CD4-positive, alpha-beta memory T cell (primary cell): ENCODE results near the gene ELL2. TPM values are rescaled to one million over a fixed set of nuclear protein-coding genes. Genes with fewer than 3 reads are reported as not detected.
"Not testable (repeated sequence)": the region's sequence is repeated elsewhere in the genome, so short reads cannot be mapped to it uniquely, and the experiment has no call there.

Source experiments
- CTCF ChIA-PET: fragments of 350-600 bp; sonication (Branson Sonifier 250); formaldehyde crosslinking; loops from one replicate; lab custom pipeline; 2021; ENCODE audit warnings: inconsistent platforms; ENCODE audit not compliant: partially characterized antibody; lab: Charles Lee
- POLR2A ChIA-PET: fragments of 350-600 bp; sonication (Branson Sonifier 250); formaldehyde crosslinking; loops from one replicate; lab custom pipeline; 2021; ENCODE audit not compliant: partially characterized antibody; lab: Charles Lee
- DNase-seq, 5 donors: peaks; one replicate each; pipeline versions ENCODE4 v3.0.0 to v3.0.0-alpha.2; 2020 to 2022; ENCODE audit warnings: mixed read lengths in 1 of 5
- H3K27ac ChIP-seq: one replicate; pipeline ENCODE4 v1.7.0; 2013; ENCODE audit warnings: low read depth, low read length
- H3K27me3 ChIP-seq: 2 replicates; pipeline ENCODE4 v1.7.0; 2013; ENCODE audit warnings: mild to moderate bottlenecking, low read length, moderate library complexity; ENCODE audit not compliant: insufficient read depth
- H3K36me3 ChIP-seq: 2 replicates; pipeline ENCODE4 v1.7.0; 2013; ENCODE audit warnings: mild to moderate bottlenecking, low read length, moderate library complexity; ENCODE audit not compliant: insufficient read depth
- H3K4me1 ChIP-seq: 2 replicates; pipeline ENCODE4 v1.7.0; 2013; ENCODE audit warnings: mild to moderate bottlenecking, low read length, moderate library complexity; ENCODE audit not compliant: insufficient read depth
- H3K4me3 ChIP-seq, 2 donors: one replicate each; pipeline ENCODE4 v1.7.0; 2013; ENCODE audit warnings: low read length in 2 of 2, mild to moderate bottlenecking in 1 of 2
- H3K9me3 ChIP-seq, 2 donors: one replicate each; pipeline ENCODE4 v1.7.0; 2013; ENCODE audit warnings: low read length in 2 of 2, control low read depth in 1 of 2; ENCODE audit not compliant: control insufficient read depth in 1 of 2
- H3K27ac Mint-ChIP-seq, 7 donors: one replicate each; pipeline ENCODE4 v1.8.0; 2020 to 2021; ENCODE audit warnings: mixed read lengths in 7 of 7, mild to moderate bottlenecking in 6 of 7, inconsistent platforms in 3 of 7, moderate library complexity in 3 of 7
- H3K27me3 Mint-ChIP-seq, 2 donors: one replicate each; pipeline ENCODE4 v1.8.0; 2020 to 2021; ENCODE audit warnings: mixed read lengths in 2 of 2
- H3K36me3 Mint-ChIP-seq, 2 donors: one replicate each; pipeline ENCODE4 v1.8.0; 2020 to 2021; ENCODE audit warnings: mixed read lengths in 2 of 2, inconsistent platforms in 1 of 2, mild to moderate bottlenecking in 1 of 2
- H3K4me1 Mint-ChIP-seq, 4 donors: one replicate each; pipeline ENCODE4 v1.8.0; 2020 to 2021; ENCODE audit warnings: mixed read lengths in 4 of 4, mild to moderate bottlenecking in 1 of 4
- H3K4me3 Mint-ChIP-seq, 8 donors: one replicate each; pipeline ENCODE4 v1.8.0; 2020 to 2021; ENCODE audit warnings: mixed read lengths in 8 of 8, mild to moderate bottlenecking in 7 of 8, moderate library complexity in 6 of 8, inconsistent platforms in 3 of 8
- H3K9me3 Mint-ChIP-seq, 8 donors: one replicate each; pipeline ENCODE4 v1.8.0; 2020 to 2021; ENCODE audit warnings: mixed read lengths in 8 of 8, mild to moderate bottlenecking in 5 of 8, inconsistent platforms in 3 of 8, moderate library complexity in 1 of 8
- intact Hi-C: fragments of 100-400 bp; cut with micrococcal nuclease; formaldehyde crosslinking; loops from one replicate; pipeline ENCODE4 v1.15.1; 2023
- polyA plus RNA-seq, 2 donors: library from polyadenylated mRNA; unstranded; fragments of 300-500 nt; fragmentation: Illumina TruSeq; gene quantifications; one replicate each; pipeline ENCODE4 v1.2.3, GENCODE V29; 2021
- total RNA-seq, 2 experiments: library from RNA; stranded (reverse); gene quantifications; one replicate each; pipeline ENCODE4 v1.2.3, GENCODE V29; 2021

The ELL2 gene
- total and polyA plus RNA-seq, 4 experiments from 2014 or later = 2.8 to 15.6 (median 9.3) TPM

DNA sequence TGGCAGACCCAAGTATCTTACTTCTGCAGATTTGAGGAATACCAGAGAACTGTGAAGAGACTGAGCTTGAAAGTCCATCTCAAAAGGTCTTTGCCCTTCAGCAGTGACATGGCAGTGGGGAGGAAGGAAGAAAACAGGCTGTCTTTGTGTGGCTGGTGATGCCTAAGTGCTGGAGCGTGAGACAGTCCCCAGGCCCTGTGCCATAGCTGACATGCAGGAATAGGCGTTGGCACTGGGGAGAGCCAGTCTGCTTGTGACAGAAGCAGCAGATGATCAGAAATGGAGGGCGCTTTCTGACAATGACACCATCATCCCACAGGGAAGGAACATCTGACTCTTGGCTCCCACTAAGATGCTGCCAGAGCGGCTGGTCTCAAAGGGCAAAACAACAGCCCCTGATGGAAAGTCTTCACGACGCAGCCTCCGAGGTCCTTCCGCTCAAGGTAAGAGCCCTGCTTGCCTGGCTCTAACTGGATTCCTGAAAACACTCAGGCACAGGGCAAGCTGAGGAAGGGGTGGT is 123.6 kb downstream of the ELL2 start:
- intact Hi-C loops = no loop called here

DNA sequence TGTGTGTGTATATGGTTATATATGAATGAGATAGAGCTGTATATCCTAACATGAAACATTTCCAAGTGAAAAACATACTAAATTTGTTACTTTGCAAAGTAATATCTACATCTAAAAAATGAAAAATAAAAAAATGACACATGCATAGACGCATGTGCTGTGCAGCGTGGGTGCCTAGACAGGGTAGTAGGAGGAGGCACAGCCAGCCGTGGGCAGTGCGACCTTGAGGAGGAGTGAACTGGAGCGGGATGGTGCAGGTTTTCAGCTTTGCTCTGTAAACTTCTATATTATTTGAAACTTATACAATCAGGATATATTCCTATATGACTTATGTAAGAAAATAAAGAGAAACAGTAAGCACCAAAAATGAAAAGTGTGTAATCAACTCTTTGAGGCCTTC is 124.2 kb downstream of the ELL2 start:
- Histone ChIP-seq H3K4me3 (no peak overlapping the region), H3K36me3 (no peaks in the 10 kb centered on the region), H3K9me3 (no peaks in the 10 kb centered on the region), H3K4me1 (peaks cover 36% of the 10 kb centered on the region), H3K27ac (no peak overlapping the region), H3K27me3 (no peaks in the 10 kb centered on the region)
- peak overlapping the region; percentile 0 to 95 (median 62) for H3K27ac Mint-ChIP-seq
- intact Hi-C loops = no loop called here
- H3K9me3 Mint-ChIP-seq = no peaks in the 10 kb centered on the region
- no peak for DNase-seq
- POLR2A ChIA-PET = interaction anchor here (1.3 to 9.4 kb wide), 3 partner anchors 17 to 190 kb away, joined by 4 to 273 read pairs (median 92); partner anchors contain the start of genes GLRX and RFESD
- no peak overlapping the region for H3K4me3 Mint-ChIP-seq
- no peaks in the 10 kb centered on the region for H3K27me3 Mint-ChIP-seq
- H3K36me3 Mint-ChIP-seq = no peaks in the 10 kb centered on the region
- CTCF ChIA-PET = interaction anchor here (0.7 to 24.1 kb wide), 10 partner anchors 9 to 192 kb away, joined by 3 to 902 read pairs (median 6); partner anchors contain the start of gene GLRX
- peaks cover 27 to 62% (median 45%) of the 10 kb centered on the region in 4 donors for H3K4me1 Mint-ChIP-seq

More for the DNA sequence above, 123.6 kb downstream of the ELL2 start:
- DNase-seq = no peak
- H3K27ac ChIP-seq = no peak overlapping the region
- no peaks in the 10 kb centered on the region for H3K36me3 ChIP-seq
- H3K4me1 ChIP-seq = peaks cover 36% of the 10 kb centered on the region
- no peaks in the 10 kb centered on the region for H3K9me3 ChIP-seq
- Mint-ChIP-seq H3K27ac (peak overlapping the region in 5 of 7 donors; percentile 0 to 95 (median 56)), H3K4me3 (no peak overlapping the region), H3K36me3 (no peaks in the 10 kb centered on the region), H3K27me3 (no peaks in the 10 kb centered on the region), H3K9me3 (no peaks in the 10 kb centered on the region), H3K4me1 (peaks cover 28 to 62% (median 45%) of the 10 kb centered on the region in 4 donors)
- ChIA-PET CTCF (interaction anchor here (0.7 to 24.1 kb wide), 11 partner anchors 8 to 193 kb away, joined by 3 to 902 read pairs (median 6); partner anchors contain the start of genes GLRX and RFESD), POLR2A (interaction anchor here (1.3 to 9.4 kb wide), 3 partner anchors 18 to 191 kb away, joined by 4 to 273 read pairs (median 92); partner anchors contain the start of genes GLRX and RFESD)
- no peaks in the 10 kb centered on the region for H3K27me3 ChIP-seq
- no peak overlapping the region for H3K4me3 ChIP-seq

- peak overlapping the region in 6 of 7 donors; percentile 78 to 95 (median 90) for H3K27ac Mint-ChIP-seq
- peaks cover 27 to 62% (median 46%) of the 10 kb centered on the region in 4 donors for H3K4me1 Mint-ChIP-seq
- H3K4me3 Mint-ChIP-seq = peak overlapping the region in 6 of 8 donors; percentile 52 to 98 (median 88)
- H3K4me3 ChIP-seq, H3K36me3 Mint-ChIP-seq, H3K36me3 ChIP-seq, intact Hi-C loops, H3K27me3 Mint-ChIP-seq, H3K9me3 ChIP-seq, H3K27me3 ChIP-seq, DNase-seq, H3K9me3 Mint-ChIP-seq: not testable (repeated sequence)
- ChIA-PET CTCF (interaction anchor here (0.9 to 24.1 kb wide), 10 partner anchors 10 to 498 kb away, joined by 3 to 902 read pairs (median 6); partner anchors contain the start of gene GLRX), POLR2A (interaction anchor here (0.9 to 9.4 kb wide), 5 partner anchors 9 to 125 kb away, joined by 3 to 273 read pairs (median 25); partner anchors contain the start of genes ELL2 and GLRX)
- Histone ChIP-seq H3K27ac (peak overlapping the region; percentile 5), H3K4me1 (peaks cover 39% of the 10 kb centered on the region)
Observed at GRCh38 chr5:95836971-95837370, 124.7 kb downstream of the ELL2 start.

GRCh38 chr5:95836544-95836943 is 125.1 kb downstream of the ELL2 start:
- peak overlapping the region; percentile 78 to 97 (median 92) for H3K27ac Mint-ChIP-seq
- no peak for DNase-seq
- intact Hi-C loops = no loop called here
- ChIA-PET POLR2A (interaction anchor here (0.9 to 9.4 kb wide), 7 partner anchors 8 to 215 kb away, joined by 3 to 273 read pairs (median 7); partner anchors contain the start of genes ELL2, GLRX and RFESD), CTCF (interaction anchor here (0.9 to 24.1 kb wide), 9 partner anchors 10 to 499 kb away, joined by 3 to 902 read pairs (median 6); partner anchors contain the start of gene GLRX)
- peaks cover 27 to 67% (median 49%) of the 10 kb centered on the region in 4 donors for H3K4me1 Mint-ChIP-seq
- peak overlapping the region; percentile 82 to 98 (median 89) for H3K4me3 Mint-ChIP-seq
- Histone ChIP-seq H3K4me3 (no peak overlapping the region), H3K9me3 (no peaks in the 10 kb centered on the region), H3K36me3 (no peaks in the 10 kb centered on the region), H3K27ac (peak overlapping the region; percentile 77), H3K4me1 (peaks cover 39% of the 10 kb centered on the region), H3K27me3 (no peaks in the 10 kb centered on the region)
- H3K9me3 Mint-ChIP-seq = no peaks in the 10 kb centered on the region
- H3K27me3 Mint-ChIP-seq = no peaks in the 10 kb centered on the region
- H3K36me3 Mint-ChIP-seq = no peaks in the 10 kb centered on the region

DNA sequence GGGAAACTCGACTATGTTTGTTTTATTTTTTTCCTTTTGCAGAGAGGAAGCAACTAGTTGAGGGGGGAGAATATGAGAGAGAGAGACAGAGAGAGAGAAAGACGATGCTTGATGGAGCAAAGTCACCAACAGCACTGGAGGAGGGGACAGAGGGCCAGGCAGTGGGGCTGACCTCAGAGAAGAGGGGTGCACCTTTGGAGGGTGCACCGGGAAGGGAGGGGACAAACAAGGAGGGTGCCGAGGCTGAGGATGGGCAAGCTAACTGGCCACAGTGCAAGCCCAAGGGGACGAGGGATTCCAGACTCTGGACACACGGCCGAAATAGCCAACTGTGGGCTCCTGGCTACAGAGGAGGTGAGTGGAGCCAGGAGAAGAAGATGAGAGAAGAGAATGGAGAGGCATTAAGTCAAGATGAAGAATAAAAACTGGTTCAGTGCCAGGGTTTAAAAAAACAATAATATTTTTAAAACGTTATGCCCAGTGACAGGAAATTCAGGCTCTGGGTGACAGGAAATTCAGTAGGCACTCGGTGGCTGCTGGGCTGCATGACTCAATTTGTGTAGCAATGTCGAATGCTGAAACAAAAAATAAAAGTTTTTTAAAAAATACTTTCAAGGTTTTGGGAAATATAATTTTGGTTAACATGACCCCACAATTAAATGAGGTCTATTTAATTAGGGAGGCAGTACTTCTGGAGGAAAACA is 125.8 kb downstream of the ELL2 start:
- Mint-ChIP-seq H3K27ac (peak overlapping the region; percentile 87 to 97 (median 93)), H3K4me3 (peak overlapping the region; percentile 82 to 98 (median 89)), H3K9me3 (no peaks in the 10 kb centered on the region), H3K27me3 (no peaks in the 10 kb centered on the region), H3K4me1 (peaks cover 24 to 68% (median 49%) of the 10 kb centered on the region in 4 donors), H3K36me3 (no peaks in the 10 kb centered on the region)
- peaks cover 39% of the 10 kb centered on the region for H3K4me1 ChIP-seq
- DNase-seq = peak; percentile 28 to 70 (median 33)
- intact Hi-C loops = loop anchor here (1.0 kb wide), 3 partner anchors 7 to 28 kb away; partner anchors contain the start of gene GLRX
- no peaks in the 10 kb centered on the region for H3K36me3 ChIP-seq
- no peaks in the 10 kb centered on the region for H3K27me3 ChIP-seq
- H3K9me3 ChIP-seq = no peaks in the 10 kb centered on the region
- H3K4me3 ChIP-seq = peak overlapping the region; percentile 43 to 78
- ChIA-PET POLR2A (interaction anchor here (0.9 to 9.4 kb wide), 10 partner anchors 8 to 827 kb away, joined by 3 to 273 read pairs (median 8); partner anchors contain the start of genes CAST, ELL2, GLRX and RFESD), CTCF (interaction anchor here (0.9 to 24.1 kb wide), 11 partner anchors 8 to 972 kb away, joined by 3 to 902 read pairs (median 6); partner anchors contain the start of gene GLRX)
- H3K27ac ChIP-seq = peak overlapping the region; percentile 77
